ENCODE data around the gene STRADA.

Gene STRADA

DNA sequence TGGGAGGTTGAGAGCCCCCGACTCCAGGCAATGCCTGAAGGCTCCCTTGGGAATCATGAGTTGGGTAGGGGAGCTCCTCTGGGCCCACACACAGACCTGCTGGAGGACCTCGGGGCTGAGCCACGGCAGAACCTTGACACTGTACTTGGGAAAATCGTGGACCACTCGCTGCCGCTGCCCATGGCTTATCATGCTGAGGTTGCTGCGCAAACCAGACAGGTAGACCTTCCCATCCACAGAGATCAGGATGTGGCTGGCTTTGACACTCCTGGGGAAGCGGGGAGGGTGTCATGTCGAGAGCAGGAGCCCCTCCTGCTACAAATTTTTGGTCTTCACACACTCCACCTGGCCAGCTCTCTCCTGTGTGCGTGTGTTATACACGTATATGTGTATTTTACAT, 34.4 kb downstream of the STRADA start:
- TF ChIP-seq, protein P1, sequence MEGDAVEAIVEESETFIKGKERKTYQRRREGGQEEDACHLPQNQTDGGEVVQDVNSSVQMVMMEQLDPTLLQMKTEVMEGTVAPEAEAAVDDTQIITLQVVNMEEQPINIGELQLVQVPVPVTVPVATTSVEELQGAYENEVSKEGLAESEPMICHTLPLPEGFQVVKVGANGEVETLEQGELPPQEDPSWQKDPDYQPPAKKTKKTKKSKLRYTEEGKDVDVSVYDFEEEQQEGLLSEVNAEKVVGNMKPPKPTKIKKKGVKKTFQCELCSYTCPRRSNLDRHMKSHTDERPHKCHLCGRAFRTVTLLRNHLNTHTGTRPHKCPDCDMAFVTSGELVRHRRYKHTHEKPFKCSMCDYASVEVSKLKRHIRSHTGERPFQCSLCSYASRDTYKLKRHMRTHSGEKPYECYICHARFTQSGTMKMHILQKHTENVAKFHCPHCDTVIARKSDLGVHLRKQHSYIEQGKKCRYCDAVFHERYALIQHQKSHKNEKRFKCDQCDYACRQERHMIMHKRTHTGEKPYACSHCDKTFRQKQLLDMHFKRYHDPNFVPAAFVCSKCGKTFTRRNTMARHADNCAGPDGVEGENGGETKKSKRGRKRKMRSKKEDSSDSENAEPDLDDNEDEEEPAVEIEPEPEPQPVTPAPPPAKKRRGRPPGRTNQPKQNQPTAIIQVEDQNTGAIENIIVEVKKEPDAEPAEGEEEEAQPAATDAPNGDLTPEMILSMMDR (IDR thresholded peaks at IDR 0.05; ENCODE audit: control insufficient read depth, insufficient read depth, low read depth, low read length, missing control alignments), result no peak
- DNase-seq (ENCODE audit: low read depth), result no peak

DNA sequence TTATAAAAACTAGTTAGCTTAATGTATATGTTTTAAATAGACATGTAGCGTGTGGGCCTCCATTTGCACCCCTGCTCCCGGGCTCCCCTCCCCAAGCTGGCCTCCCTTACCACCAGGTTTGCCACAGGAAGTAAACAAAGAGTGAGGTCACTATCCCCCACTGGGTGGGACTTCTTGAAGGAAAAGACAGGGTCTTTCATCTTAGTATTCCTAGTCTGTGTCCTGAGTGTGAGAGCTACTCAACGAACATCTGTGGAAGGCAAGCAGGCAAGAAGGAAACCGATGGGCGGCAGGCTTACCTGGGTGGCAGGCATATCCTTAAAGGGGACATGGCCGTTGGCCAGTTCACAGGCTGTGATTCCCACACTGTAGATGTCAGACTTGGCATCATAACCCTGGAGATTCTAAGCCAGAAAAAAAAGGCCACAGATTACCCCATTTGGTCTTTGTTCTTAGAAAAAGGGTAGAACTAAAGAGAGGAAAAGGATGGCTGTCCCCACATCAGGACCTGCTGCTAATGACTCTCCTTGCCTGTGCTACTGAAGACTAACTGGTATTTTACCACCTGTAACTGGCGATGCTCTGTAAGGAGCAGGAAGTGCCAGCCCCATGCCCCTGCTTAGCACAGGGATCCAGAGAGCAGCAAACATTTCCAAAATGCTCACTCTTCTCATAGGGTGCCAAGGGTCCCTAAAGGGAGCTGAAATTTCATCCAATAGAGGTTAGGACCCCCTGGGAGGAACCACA, 35.1 kb downstream of the STRADA start:
- no peak overlapping the region for H3K4me3 ChIP-seq (ENCODE audit: control insufficient read depth, low read depth, low read length)
- TF ChIP-seq, protein P1 (IDR thresholded peaks at IDR 0.05; ENCODE audit: control insufficient read depth, insufficient read depth, low read depth, low read length, missing control alignments), result no peak
- DNase-seq (ENCODE audit: low read depth), result no peak

More for the DNA sequence above, 34.4 kb downstream of the STRADA start:
- H3K4me3 ChIP-seq (ENCODE audit: control insufficient read depth, low read depth, low read length), result no peak overlapping the region

DNA sequence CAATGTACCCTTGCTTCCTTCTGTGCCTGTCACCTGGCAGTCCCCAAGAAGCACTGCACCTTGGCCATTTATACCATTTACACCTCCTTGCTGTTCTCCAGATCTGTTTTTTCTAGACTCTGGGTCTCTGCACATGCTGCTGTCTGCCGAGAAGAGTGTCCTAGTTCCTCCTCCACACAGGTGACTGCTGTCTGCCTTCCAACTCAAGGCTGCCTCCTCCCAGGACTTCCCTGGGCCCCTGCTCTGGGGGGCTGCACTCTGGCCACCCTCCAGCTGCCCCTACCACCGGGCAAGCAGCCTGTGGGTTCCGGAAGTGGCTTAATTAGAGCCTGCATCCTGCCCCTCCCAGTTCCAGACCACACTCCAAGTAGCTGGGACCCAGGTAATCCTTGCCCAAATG, 35.9 kb downstream of the STRADA start:
- TF ChIP-seq, protein P1 (IDR thresholded peaks at IDR 0.05; ENCODE audit: control insufficient read depth, insufficient read depth, low read depth, low read length, missing control alignments), result no peak
- H3K4me3 ChIP-seq (ENCODE audit: control insufficient read depth, low read depth, low read length), result no peak overlapping the region
- no peak for DNase-seq (ENCODE audit: low read depth)

DNA sequence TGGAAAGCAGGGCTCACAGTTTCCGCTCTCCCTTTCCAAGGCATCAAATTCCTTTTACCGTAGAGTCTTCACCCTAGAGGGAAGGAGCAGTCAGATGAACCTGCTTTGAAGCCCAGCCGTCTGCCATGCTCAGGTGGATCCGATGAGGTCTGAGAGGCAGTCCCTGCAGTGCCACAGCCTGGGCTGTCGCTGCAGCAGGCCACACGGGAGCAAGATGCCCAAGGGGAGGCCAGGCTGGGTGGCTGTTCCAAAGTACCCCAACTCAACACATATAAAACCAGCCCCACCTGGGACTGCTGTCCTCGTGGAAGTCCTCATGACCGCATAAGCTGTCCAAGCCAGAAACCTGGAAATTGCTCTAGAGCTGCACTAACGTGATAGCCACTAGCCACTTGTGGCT, 36.8 kb downstream of the STRADA start:
- TF ChIP-seq, protein P1 (IDR thresholded peaks at IDR 0.05; ENCODE audit: control insufficient read depth, insufficient read depth, low read depth, low read length, missing control alignments), result no peak
- no peak for DNase-seq (ENCODE audit: low read depth)
- no peak overlapping the region for H3K4me3 ChIP-seq (ENCODE audit: control insufficient read depth, low read depth, low read length)

DNA sequence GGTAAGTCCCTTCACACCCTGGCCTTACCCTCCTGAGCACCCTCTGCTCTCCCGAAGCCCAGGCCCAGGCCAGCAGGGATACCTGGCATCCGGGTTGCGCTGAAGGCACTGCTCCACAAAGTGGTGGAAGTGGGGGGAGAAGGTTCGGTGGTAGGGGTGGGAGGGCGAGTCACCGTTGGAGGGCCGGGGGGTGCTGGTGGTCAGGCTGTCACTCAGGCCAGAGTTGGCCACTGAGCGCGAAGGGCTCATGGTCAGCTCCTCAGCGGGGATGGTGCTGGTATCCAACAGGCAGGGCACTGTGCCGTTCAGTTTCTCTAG, 37.4 kb downstream of the STRADA start:
- H3K4me3 ChIP-seq (ENCODE audit: control insufficient read depth, low read depth, low read length), result no peak overlapping the region
- TF ChIP-seq, protein P1 (IDR thresholded peaks at IDR 0.05; ENCODE audit: control insufficient read depth, insufficient read depth, low read depth, low read length, missing control alignments), result no peak
- no peak for DNase-seq (ENCODE audit: low read depth)

DNA sequence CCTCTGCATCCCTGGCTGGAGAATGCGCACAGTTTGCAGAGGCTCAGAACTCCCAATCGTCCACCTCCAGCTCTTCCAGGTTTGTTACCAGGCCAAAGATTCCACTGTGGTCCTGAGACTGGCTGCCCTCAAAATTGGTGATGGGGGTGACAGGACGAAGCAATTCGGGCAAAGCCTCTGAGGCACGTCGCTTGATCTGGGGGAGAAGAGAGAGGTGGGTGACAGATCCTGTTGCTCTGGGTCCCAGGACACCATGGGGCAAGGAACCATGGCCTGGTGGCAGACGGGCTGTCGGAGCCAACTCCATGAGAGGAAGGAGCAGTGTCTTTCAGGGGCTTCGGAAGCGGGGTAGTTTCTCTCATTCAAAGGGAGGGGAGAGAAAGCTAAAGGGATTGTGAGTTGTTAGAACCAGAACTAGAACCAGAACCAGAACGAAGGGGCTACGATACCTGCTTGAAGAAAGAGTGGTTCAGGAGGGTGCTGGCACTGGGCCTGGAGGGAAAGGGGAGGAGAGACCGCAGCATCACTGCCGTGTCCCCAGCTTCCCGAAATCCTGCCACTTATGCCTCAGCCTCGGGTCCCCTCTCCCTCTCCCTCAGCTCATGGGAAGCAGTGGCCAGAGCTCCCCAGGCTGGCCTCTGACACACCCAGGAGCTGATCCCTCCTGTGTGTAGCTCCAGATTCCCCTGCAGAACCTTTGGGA, 37.9 kb downstream of the STRADA start:
- no peak for DNase-seq (ENCODE audit: low read depth)
- TF ChIP-seq, protein P1 (IDR thresholded peaks at IDR 0.05; ENCODE audit: control insufficient read depth, insufficient read depth, low read depth, low read length, missing control alignments), result no peak
- H3K4me3 ChIP-seq (ENCODE audit: control insufficient read depth, low read depth, low read length), result no peak overlapping the region
